Neutrophil (primary cell): ENCODE data around the gene DIO1.

ENCODE experiments used
- H3K27ac ChIP-seq: fragments of 200-600 bp; sonication (generic); 2 replicates; pipeline ENCODE4 v1.5.1; 2016; ENCODE audit warnings: mild to moderate bottlenecking, moderate library complexity
- H3K27me3 ChIP-seq: fragments of 200-600 bp; sonication (generic); 2 replicates; pipeline ENCODE4 v1.6.0; 2016; ENCODE audit warnings: mild to moderate bottlenecking
- H3K36me3 ChIP-seq: fragments of 200-600 bp; sonication (generic); 2 replicates; pipeline ENCODE4 v1.5.1; 2017
- H3K4me1 ChIP-seq, 2 experiments: fragments of 200-600 bp in 1 of 2; sonication (generic) in 1 of 2; 1 replicate in 1 of 2; 2 replicates in 1 of 2; pipeline versions ENCODE4 v1.5.1 to v1.6.1; 2013 to 2016; ENCODE audit warnings: low read depth in 1 of 2, low read length in 1 of 2, mild to moderate bottlenecking in 1 of 2, moderate library complexity in 1 of 2; ENCODE audit not compliant: control insufficient read depth in 1 of 2, insufficient read depth in 1 of 2
- H3K4me3 ChIP-seq, 2 experiments: fragments of 200-600 bp in 1 of 2; sonication (generic) in 1 of 2; 1 replicate in 1 of 2; 2 replicates in 1 of 2; pipeline ENCODE4 v1.5.1; 2013 to 2016; ENCODE audit warnings: low read depth in 1 of 2, low read length in 1 of 2, mild to moderate bottlenecking in 1 of 2, moderate library complexity in 1 of 2
- H3K9me3 ChIP-seq: fragments of 200-600 bp; sonication (generic); 2 replicates; pipeline ENCODE4 v1.5.1; 2016
- CTCF ChIP-seq: fragments of 200-600 bp; sonication (generic); IDR thresholded peaks from 2 replicates; pipeline ENCODE4 v1.5.1; 2016; ENCODE audit warnings: antibody characterized with exemption

Gene DIO1

DNA sequence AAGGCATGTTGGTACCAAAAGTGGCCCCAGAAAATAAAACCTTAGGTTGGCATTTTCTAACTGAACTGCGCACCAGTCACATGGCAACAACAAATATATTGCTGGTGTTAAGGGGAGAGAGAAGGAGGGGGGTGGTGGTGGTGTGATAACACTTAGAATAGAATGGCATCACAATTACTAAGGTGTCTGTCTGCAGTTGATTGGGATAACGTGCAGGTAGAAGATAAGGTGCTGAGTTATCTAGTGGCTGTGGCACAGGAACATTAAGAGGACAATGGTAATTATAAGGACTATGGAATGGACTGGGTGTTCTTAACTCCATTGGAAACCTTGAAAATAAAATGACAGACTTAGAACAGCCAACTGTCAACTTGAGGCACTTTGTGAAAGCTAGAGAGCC, 3.0 kb upstream of the DIO1 start:
- no peak for TF ChIP-seq CTCF
- Histone ChIP-seq H3K4me3 (no peak overlapping the region), H3K27ac (no peak overlapping the region), H3K4me1 (peaks cover 30% of the 10 kb centered on the region in 2 experiments), H3K9me3 (no peaks in the 10 kb centered on the region), H3K27me3 (no peaks in the 10 kb centered on the region), H3K36me3 (peaks cover 22% of the 10 kb centered on the region)

- no peaks in the 10 kb centered on the region for H3K9me3 ChIP-seq
- H3K4me3 ChIP-seq: no peak overlapping the region
- TF ChIP-seq CTCF: no peak
- no peak overlapping the region for H3K27ac ChIP-seq
- no peaks in the 10 kb centered on the region for H3K27me3 ChIP-seq
- peaks cover 15% of the 10 kb centered on the region for H3K36me3 ChIP-seq
- peaks cover 30% of the 10 kb centered on the region in 2 experiments for H3K4me1 ChIP-seq
Observed at GRCh38 chr1:53891678-53892077, 2.3 kb upstream of the DIO1 start.

DNA sequence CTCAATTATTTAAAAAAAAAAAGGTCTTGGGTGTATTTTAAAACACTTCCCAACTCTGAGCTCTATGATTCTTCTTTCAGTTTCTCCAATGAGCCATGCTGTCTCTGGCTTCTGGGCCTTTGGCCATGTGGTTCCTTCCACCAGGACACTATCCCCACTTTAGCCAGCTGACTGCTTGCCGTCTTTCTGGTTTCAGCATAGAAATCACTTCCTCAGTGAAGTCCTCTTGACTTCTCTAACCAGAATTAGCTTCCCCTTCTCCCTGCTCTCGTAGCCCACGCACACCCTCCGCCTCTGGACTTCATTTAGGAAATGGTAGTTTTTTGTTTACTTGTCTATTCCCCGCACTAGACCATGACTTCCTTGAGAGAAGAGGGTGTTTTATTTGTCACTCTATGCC, 1.1 kb upstream of the DIO1 start:
- Histone ChIP-seq H3K4me1 (peaks cover 30% of the 10 kb centered on the region in 2 experiments), H3K9me3 (no peaks in the 10 kb centered on the region), H3K27me3 (no peaks in the 10 kb centered on the region), H3K27ac (peak overlapping the region; percentile 59), H3K36me3 (peaks cover 3% of the 10 kb centered on the region), H3K4me3 (no peak overlapping the region)
- no peak for TF ChIP-seq CTCF

DNA sequence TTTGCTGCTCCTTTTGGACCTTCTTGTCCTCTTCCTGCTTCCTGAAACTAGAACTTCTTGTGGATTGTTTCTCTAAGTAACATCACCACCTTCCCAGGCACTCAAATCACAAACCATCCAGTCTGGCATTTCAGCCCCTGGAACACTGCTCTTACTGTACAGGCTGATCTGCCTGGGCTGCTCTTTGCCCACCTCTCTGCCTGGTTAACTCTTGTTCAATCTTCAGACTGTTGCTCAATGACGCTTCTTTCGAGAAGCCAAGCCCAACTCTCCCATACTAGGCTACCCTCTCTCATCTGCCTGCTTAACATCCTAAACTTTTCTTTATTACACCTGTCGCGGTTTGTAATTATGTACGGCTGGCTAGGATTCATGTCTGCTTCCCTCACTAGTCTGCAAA, 657 bp downstream of the DIO1 start:
- Histone ChIP-seq H3K27me3 (no peaks in the 10 kb centered on the region), H3K4me1 (peaks cover 17 to 18% of the 10 kb centered on the region in 2 experiments), H3K4me3 (no peak overlapping the region), H3K36me3 (no peaks in the 10 kb centered on the region), H3K9me3 (no peaks in the 10 kb centered on the region), H3K27ac (no peak overlapping the region)
- TF ChIP-seq CTCF: no peak

GRCh38 chr1:53895421-53895820, 1.4 kb downstream of the DIO1 start:
- no peak overlapping the region for H3K4me3 ChIP-seq
- H3K27ac ChIP-seq: no peak overlapping the region
- H3K27me3 ChIP-seq: no peaks in the 10 kb centered on the region
- no peaks in the 10 kb centered on the region for H3K9me3 ChIP-seq
- peaks cover 12 to 14% of the 10 kb centered on the region in 2 experiments for H3K4me1 ChIP-seq
- no peaks in the 10 kb centered on the region for H3K36me3 ChIP-seq
- no peak for TF ChIP-seq CTCF
